Psoas muscle (tissue), 8 donors: Measurements from ENCODE around the gene EFCAB5. TPM values are rescaled to one million over a fixed set of nuclear protein-coding genes. Genes with fewer than 3 reads are reported as not detected.

Experiments
- ATAC-seq, 4 donors: fragments of 200-7000 bp; cut with Tn5 transposase; one replicate each; pipeline ENCODE4 v1.9.1; 2020; ENCODE audit warnings: moderate library complexity in 3 of 4, mild to moderate bottlenecking in 2 of 4
- DNase-seq, 2 donors: peaks; one replicate each; pipeline ENCODE4 v3.0.0-alpha.2; 2020
- H3K27ac ChIP-seq: fragments of 200-600 bp; one replicate; pipeline ENCODE4 v1.8.0; 2022
- H3K27me3 ChIP-seq, 3 donors: fragments of 200-600 bp in 1 of 3; one replicate each; pipeline versions ENCODE4 v1.6.1 to v1.8.0; 2013 to 2022; ENCODE audit warnings: low read length in 2 of 3, mild to moderate bottlenecking in 2 of 3, moderate library complexity in 1 of 3; ENCODE audit not compliant: insufficient read depth in 3 of 3
- H3K36me3 ChIP-seq, 2 donors: fragments of 200-600 bp in 1 of 2; one replicate each; pipeline versions ENCODE4 v1.6.1 to v1.8.0; 2013 to 2022; ENCODE audit warnings: low read depth in 1 of 2, mild to moderate bottlenecking in 1 of 2, moderate library complexity in 1 of 2; ENCODE audit not compliant: insufficient read depth in 1 of 2
- H3K4me1 ChIP-seq: fragments of 200-600 bp; one replicate; pipeline ENCODE4 v1.8.0; 2022
- H3K4me3 ChIP-seq: fragments of 200-600 bp; one replicate; pipeline ENCODE4 v1.8.0; 2022; ENCODE audit warnings: mild to moderate bottlenecking
- H3K9me3 ChIP-seq: fragments of 200-600 bp; one replicate; pipeline ENCODE4 v1.8.0; 2022
- WGBS, 3 donors: extraction: QIAGEN DNeasy Blood & Tissue Kit; methylation state at CpG; one replicate each; pipeline versions ENCODE4 v1.1.6 to v1.1.7; 2013; 5-methylcytosine and 5-hydroxymethylcytosine counted together
- intact Hi-C, 2 donors: fragments of 100-400 bp; cut with DNase I; formaldehyde crosslinking; loops; one replicate each; pipeline versions ENCODE4 v1.11.0 to v1.14.2; 2022
- polyA plus RNA-seq, 3 donors: library from polyadenylated mRNA; stranded (reverse); fragments of 200-250 nt; gene quantifications; one replicate each; pipeline ENCODE4 v1.2.3, GENCODE V29; 2013
- total RNA-seq, 4 donors: library from RNA; stranded (reverse); fragmentation: NEBNext Ultra II Directional in 2 of 4; extraction: Animal tissue kit (Norgen Biotek cat#: 25700) in 2 of 4; gene quantifications; one replicate each; pipeline versions ENCODE4 v1.2.1 to v1.2.4, GENCODE V29; 2021 to 2023
- TF ChIP-seq, protein P1 (sequence below): fragments of 200-600 bp; IDR thresholded peaks from one replicate; pipeline ENCODE4 v1.8.0; 2022; ENCODE audit warnings: antibody characterized with exemption
- donor health status: healthy with polysubstance abuse.
- donor health status: DM: no; HTN: no; CAD: no; lungs with moderate emphysema.
- donor health status: Bipolar disorder and iron deficiency.
- donor health status: healthy.
- donor health status: DM: yes; HTN: yes; CAD: no.
- donor health status: DM: no; HTN: no; CAD: no.
- donor health status: DM: no; HTN: no; CAD: no.
- donor health status: DM: yes; HTN: yes; CAD: no.

Gene EFCAB5
- total and polyA plus RNA-seq, 7 donors = 0.10 to 0.67 (median 0.17) TPM; not detected in 4

DNA sequence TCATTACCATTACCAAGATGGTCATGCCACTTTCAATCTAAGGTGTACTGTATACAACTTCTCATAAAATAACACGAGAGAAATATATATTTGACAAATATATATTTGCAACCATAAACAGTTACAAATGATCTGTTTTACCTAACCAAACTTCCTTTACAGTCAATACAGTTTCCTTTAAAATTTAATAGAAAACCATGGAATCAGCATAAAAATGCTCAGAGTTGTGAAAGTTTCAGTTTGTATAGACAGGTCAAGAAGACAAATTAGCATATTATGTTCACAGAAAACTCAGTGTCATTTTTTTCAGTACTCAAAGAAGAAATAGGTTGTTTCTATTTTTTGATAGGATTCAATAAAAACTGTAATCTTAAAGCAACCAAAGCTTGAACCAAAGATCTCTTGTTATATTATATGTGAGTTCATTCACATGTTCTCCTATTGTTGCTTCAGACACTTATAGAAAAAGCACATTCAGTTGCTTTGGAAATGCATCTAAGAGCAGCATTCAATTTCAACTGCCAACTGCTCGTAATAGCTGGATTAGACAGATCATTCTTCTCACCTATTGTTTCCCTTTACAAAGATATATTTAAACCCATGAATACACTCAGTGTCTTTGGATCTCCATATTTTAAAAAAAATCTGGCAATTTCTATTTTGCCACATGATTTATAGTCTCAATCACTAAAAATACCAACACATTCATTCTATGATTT lies 26.5 kb upstream of the EFCAB5 start:
- no peak for DNase-seq
- Histone ChIP-seq H3K27ac (no peak overlapping the region), H3K36me3 (peaks cover 0 to 23% of the 10 kb centered on the region in 2 donors), H3K4me1 (peaks cover 45% of the 10 kb centered on the region), H3K27me3 (no peaks in the 10 kb centered on the region), H3K4me3 (no peak overlapping the region), H3K9me3 (no peaks in the 10 kb centered on the region)
- WGBS, 3 donors = 58 to 65% (median 63%) methylated on average over 2 of the region's 2 CpGs
- intact Hi-C loops = no loop called here
- TF ChIP-seq, protein P1, sequence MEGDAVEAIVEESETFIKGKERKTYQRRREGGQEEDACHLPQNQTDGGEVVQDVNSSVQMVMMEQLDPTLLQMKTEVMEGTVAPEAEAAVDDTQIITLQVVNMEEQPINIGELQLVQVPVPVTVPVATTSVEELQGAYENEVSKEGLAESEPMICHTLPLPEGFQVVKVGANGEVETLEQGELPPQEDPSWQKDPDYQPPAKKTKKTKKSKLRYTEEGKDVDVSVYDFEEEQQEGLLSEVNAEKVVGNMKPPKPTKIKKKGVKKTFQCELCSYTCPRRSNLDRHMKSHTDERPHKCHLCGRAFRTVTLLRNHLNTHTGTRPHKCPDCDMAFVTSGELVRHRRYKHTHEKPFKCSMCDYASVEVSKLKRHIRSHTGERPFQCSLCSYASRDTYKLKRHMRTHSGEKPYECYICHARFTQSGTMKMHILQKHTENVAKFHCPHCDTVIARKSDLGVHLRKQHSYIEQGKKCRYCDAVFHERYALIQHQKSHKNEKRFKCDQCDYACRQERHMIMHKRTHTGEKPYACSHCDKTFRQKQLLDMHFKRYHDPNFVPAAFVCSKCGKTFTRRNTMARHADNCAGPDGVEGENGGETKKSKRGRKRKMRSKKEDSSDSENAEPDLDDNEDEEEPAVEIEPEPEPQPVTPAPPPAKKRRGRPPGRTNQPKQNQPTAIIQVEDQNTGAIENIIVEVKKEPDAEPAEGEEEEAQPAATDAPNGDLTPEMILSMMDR = no peak
- peak in 2 of 4 donors; percentile 43 to 69 for ATAC-seq

DNA sequence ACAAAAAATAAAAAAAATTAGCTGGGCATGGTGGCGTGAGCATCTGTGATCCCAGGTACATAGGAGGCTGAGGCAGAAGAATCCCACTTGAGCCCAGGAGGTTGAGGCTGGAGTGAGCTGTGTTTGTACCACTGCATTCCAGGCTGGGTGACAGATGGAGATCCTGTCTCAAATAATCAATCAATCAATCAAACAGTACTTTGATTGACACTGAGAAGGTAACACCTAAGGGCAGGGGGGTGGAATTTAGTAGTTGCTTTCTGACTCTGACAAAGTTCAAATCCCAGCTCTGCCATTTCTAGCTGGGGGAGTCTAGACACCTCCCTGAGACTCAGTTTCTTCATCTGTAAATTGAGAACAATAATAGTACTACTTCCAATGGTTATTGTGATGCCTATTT lies 23.4 kb upstream of the EFCAB5 start:
- DNase-seq = no peak
- WGBS, 3 donors = 93 to 96% (median 96%) methylated on average over 1 of the region's 1 CpG

DNA sequence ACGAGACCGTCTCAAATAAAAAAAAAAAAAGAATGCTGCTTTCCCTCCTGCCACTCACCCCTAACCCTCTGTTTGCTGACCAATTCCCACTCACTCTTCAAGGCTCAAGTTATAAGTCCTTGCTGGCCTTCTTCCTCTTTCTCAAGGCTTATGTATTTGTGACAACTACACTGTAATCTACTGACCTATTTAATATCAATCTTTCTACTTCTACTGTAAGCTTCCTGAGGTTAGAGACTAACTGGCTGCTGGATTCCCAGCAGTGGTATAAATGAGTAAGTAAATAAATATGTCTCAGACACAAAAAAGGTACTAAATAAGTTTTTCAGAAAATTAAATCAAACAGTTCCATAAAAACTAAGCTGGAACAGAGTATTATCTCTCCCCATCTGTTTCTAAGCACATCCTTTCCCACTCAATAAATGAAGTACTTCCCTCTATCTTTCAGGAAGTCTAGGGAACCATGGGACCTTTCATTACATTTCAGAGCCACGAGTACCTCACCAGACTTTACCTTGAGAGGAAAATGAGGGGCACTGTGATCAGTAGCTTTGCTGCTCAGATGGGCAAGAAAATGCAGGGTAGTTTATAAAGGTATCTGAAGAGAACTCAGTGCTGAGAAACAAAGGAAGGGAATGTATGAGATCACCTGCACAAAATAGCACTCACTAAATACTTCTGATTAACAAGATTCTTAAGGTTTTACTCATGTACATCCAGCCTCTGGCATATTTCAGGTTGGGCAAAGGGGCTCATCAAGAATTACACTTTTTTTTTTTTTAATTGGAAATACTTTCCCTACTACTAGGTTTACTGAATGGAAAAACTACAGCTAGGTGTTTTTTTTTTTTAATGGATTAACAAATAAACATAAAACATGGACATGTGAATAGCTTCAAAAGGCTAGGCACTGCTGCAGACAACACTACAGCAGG lies 22.2 kb upstream of the EFCAB5 start:
- 40 to 69% (median 55%) methylated on average over 3 of the region's 3 CpGs for WGBS, 3 donors
- Histone ChIP-seq H3K36me3 (peaks cover 0 to 34% of the 10 kb centered on the region in 2 donors), H3K4me1 (peaks cover 32% of the 10 kb centered on the region), H3K9me3 (no peaks in the 10 kb centered on the region), H3K27me3 (no peaks in the 10 kb centered on the region), H3K27ac (peak overlapping the region; percentile 53), H3K4me3 (no peak overlapping the region)
- DNase-seq (no peak), ATAC-seq (peak in 2 of 4 donors; percentile 6 to 59)
- intact Hi-C loops = no loop called here
- TF ChIP-seq, protein P1 = no peak

More for the DNA sequence above, 23.4 kb upstream of the EFCAB5 start:
- Histone ChIP-seq H3K36me3 (peaks cover 0 to 34% of the 10 kb centered on the region in 2 donors), H3K4me1 (peaks cover 31% of the 10 kb centered on the region), H3K27me3 (no peaks in the 10 kb centered on the region), H3K4me3 (no peak overlapping the region), H3K27ac (no peak overlapping the region), H3K9me3 (no peaks in the 10 kb centered on the region)
- intact Hi-C loops = no loop called here
- TF ChIP-seq, protein P1 = no peak
- no peak for ATAC-seq

DNA sequence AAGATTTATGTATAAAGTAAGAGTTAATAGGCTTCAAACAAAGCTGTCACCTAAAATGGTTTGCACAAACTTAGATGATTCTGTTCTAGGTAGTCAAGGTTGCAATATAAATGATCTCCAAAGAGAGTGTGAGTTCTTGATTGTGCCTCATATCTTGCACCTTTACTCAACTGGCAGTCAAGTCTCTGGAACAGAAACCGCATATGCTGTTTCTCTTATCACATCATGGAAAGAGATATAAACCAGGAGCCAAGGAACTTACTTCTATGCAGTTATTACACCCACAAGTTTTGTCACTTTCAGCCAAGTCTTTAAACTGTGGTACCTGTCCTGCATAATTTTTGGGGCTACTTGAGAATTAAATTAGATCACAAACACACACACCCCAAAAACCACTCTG lies 16.6 kb upstream of the EFCAB5 start:
- no peak for ATAC-seq
- H3K27ac ChIP-seq = no peak overlapping the region
- no peak for DNase-seq
- peaks cover 31% of the 10 kb centered on the region for H3K4me1 ChIP-seq
- intact Hi-C loops = loop anchor here (10.0 kb wide), 2 partner anchors 60 to 290 kb away; no protein-coding TSS in a partner anchor
- TF ChIP-seq, protein P1 = no peak
- WGBS, 3 donors = 65 to 73% (median 65%) methylated on average over 1 of the region's 1 CpG
- no peaks in the 10 kb centered on the region for H3K27me3 ChIP-seq
- H3K4me3 ChIP-seq = no peak overlapping the region
- H3K36me3 ChIP-seq = peaks cover 0 to 26% of the 10 kb centered on the region in 2 donors
- H3K9me3 ChIP-seq = no peaks in the 10 kb centered on the region
